Natural killer cell treated with Interleukin-12 subunit alpha and Interleukin-12 subunit beta and Interleukin-15 and Interleukin-18, amount 100 ng/mL, for 72 hours (primary cell): ENCODE data around the gene ALDH3A1. TPM values are rescaled to one million over a fixed set of nuclear protein-coding genes. Genes with fewer than 3 reads are reported as not detected.

Experiments used
- ATAC-seq, 2 donors: fragments of 150-1000 bp; cut with Tn5 transposase in 1 of 2; sonication (Bioruptor Pico), chemical (Tn5 transposase) in 1 of 2; 2 replicates each; pipeline ENCODE4 v1.10.0; 2021
- DNase-seq: peaks from one replicate; pipeline ENCODE4 v3.0.0; 2022; ENCODE audit warnings: low spot score
- H3K27ac Mint-ChIP-seq, 2 donors: 1 replicate in 1 of 2; 2 replicates in 1 of 2; pipeline ENCODE4 v1.8.0; 2022; ENCODE audit warnings: mixed read lengths in 2 of 2, mild to moderate bottlenecking in 1 of 2, moderate library complexity in 1 of 2
- H3K27me3 Mint-ChIP-seq, 2 donors: 1 replicate in 1 of 2; 2 replicates in 1 of 2; pipeline ENCODE4 v1.8.0; 2022; ENCODE audit warnings: mixed read lengths in 2 of 2
- H3K36me3 Mint-ChIP-seq: one replicate; pipeline ENCODE4 v1.8.0; 2022; ENCODE audit warnings: mixed read lengths
- H3K4me1 Mint-ChIP-seq, 2 donors: 1 replicate in 1 of 2; 2 replicates in 1 of 2; pipeline ENCODE4 v1.8.0; 2022; ENCODE audit warnings: low read depth in 2 of 2, mixed read lengths in 2 of 2, mild to moderate bottlenecking in 1 of 2
- H3K4me3 Mint-ChIP-seq: one replicate; pipeline ENCODE4 v1.8.0; 2022; ENCODE audit warnings: mixed read lengths
- H3K9me3 Mint-ChIP-seq: 2 replicates; pipeline ENCODE4 v1.8.0; 2022; ENCODE audit warnings: mixed read lengths
- total RNA-seq, 2 donors: library from RNA; stranded (reverse); gene quantifications; one replicate each; pipeline ENCODE4 v1.2.3, GENCODE V29; 2022

ALDH3A1 gene
- total RNA-seq, 2 donors from 2014 or later = not detected

- Mint-ChIP-seq H3K9me3 (no peaks in the 10 kb centered on the region), H3K4me1 (no peaks in the 10 kb centered on the region), H3K27ac (no peak overlapping the region), H3K27me3 (peaks cover 22 to 27% of the 10 kb centered on the region in 2 donors), H3K4me3 (no peak overlapping the region), H3K36me3 (no peaks in the 10 kb centered on the region)
- no peak for ATAC-seq
- no peak for DNase-seq
These were observed 5.8 kb upstream of the ALDH3A1 start for GRCh38 chr17:19753661-19754463.

DNA sequence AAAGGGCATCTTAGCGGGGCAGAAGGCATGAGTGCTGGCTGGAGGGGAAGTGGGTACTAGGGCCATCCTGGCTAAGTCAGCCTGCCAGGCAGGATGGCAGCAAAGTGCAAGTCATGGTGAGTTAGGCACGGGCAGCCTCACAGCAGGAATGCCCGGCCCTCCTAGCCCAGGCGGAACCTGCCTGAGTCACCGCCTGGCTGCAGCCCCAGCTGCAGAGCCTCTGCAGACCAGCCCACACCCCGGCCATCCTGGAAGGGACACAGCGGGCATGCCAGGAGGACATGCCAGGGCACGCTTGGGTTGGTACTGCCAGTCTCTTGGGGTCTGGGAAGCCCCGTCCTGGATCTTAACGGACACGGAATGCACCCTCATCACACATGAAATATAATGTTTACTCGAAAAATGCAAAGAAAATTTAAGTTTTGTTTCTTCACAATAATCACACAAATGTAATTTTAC lies 5.0 kb upstream of the ALDH3A1 start:
- Mint-ChIP-seq H3K4me1 (no peaks in the 10 kb centered on the region), H3K27me3 (peaks cover 23 to 28% of the 10 kb centered on the region in 2 donors), H3K4me3 (no peak overlapping the region), H3K27ac (no peak overlapping the region), H3K9me3 (no peaks in the 10 kb centered on the region), H3K36me3 (no peaks in the 10 kb centered on the region)
- no peak for ATAC-seq
- DNase-seq = no peak

DNA sequence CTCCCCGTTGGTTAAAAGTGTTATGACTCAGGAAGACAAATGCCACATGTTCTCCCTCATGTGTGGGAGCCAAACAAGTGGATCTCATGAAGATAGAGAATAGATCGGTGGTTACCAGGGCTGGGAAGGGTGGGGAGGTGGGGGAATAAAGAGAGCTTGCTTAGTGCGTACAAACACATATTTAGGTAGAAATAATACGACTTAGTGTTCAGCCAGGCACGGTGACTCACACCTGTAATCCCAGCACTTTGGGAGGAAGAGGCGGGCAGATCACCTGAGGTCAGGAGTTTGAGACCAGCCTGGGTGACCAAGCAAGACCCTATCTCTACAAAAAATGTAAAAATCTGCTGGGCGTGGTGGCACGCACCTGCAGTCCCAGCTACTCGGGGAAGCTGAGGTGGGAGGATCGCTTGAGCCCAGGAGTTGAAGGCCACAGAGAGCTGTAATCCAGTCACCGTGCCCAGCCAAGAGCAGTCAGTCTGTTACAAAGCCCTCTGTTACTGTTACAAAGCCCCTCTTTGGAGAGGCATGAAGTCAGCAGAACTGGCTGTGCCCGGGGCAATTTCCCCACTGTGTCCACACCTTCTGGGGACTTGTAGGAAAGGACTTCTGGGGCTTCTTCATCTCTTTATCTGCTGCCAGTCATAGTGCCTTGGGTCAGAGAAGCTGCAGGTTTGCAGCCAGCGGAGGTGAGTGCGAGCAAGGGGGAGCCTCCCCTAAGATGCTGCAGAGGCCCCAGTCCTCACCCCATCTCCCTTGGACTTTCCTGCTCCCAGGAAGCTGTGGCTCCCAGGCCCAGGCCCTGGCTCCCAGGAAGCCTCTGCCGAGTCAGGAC lies 4.3 kb upstream of the ALDH3A1 start:
- no peak for ATAC-seq
- H3K4me3 Mint-ChIP-seq = no peak overlapping the region

GRCh38 chr17:19750835-19751234 lies 2.7 kb upstream of the ALDH3A1 start:
- ATAC-seq (no peak), DNase-seq (peak; percentile 20)
- H3K27me3 Mint-ChIP-seq = peaks cover 23 to 27% of the 10 kb centered on the region in 2 donors
- H3K9me3 Mint-ChIP-seq = no peaks in the 10 kb centered on the region
- no peaks in the 10 kb centered on the region for H3K4me1 Mint-ChIP-seq
- no peak overlapping the region for H3K27ac Mint-ChIP-seq
- H3K4me3 Mint-ChIP-seq = no peak overlapping the region
- H3K36me3 Mint-ChIP-seq = no peaks in the 10 kb centered on the region

More for the DNA sequence above, 4.3 kb upstream of the ALDH3A1 start:
- H3K9me3 Mint-ChIP-seq = no peaks in the 10 kb centered on the region
- H3K27ac Mint-ChIP-seq = no peak overlapping the region
- no peaks in the 10 kb centered on the region for H3K36me3 Mint-ChIP-seq
- no peak for DNase-seq
- peaks cover 23 to 30% of the 10 kb centered on the region in 2 donors for H3K27me3 Mint-ChIP-seq
- H3K4me1 Mint-ChIP-seq = no peaks in the 10 kb centered on the region

DNA sequence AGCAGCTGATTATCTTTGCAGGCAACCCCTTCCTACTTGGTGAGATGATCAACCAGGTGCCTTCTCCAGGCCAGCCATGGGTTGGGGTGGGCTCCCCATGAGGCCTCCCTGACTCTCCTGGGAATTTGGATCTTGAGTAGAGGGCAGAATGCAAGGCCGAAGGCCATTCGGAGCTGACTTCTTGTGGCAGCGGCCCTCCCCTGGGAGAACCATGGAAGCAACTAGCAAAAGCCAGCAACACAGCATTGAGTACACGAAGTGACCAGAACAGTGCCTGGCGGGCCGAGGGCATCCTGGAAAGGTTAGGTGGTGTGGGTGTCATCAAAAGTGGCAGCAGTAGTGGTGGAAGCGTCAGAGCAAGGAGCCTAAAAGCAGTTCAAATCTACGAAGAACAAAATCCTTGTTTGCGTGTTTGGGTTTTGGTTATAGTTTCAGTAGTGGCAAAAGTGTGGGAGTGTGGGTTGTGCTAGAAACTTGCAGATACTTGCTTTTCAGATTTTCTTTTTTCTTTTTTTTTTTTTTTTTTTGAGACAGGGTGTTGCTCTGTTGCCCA lies 2.0 kb upstream of the ALDH3A1 start:
- Mint-ChIP-seq H3K4me3 (no peak overlapping the region), H3K36me3 (no peaks in the 10 kb centered on the region), H3K4me1 (peaks cover 0 to 2% of the 10 kb centered on the region in 2 donors), H3K27ac (no peak overlapping the region), H3K27me3 (peaks cover 23% of the 10 kb centered on the region in 2 donors), H3K9me3 (no peaks in the 10 kb centered on the region)
- peak; percentile 40 for DNase-seq
- ATAC-seq = no peak

GRCh38 chr17:19748807-19749193 lies 702 bp upstream of the ALDH3A1 start:
- no peak for ATAC-seq

GRCh38 chr17:19747159-19747719 lies 859 bp downstream of the ALDH3A1 start:
- no peak overlapping the region for H3K4me3 Mint-ChIP-seq
- DNase-seq (no peak), ATAC-seq (no peak)
- H3K27ac Mint-ChIP-seq = no peak overlapping the region
- H3K36me3 Mint-ChIP-seq = no peaks in the 10 kb centered on the region
- no peaks in the 10 kb centered on the region for H3K9me3 Mint-ChIP-seq
- H3K4me1 Mint-ChIP-seq = peaks cover 0 to 5% of the 10 kb centered on the region in 2 donors
- peaks cover 16 to 18% of the 10 kb centered on the region in 2 donors for H3K27me3 Mint-ChIP-seq

More at GRCh38 chr17:19748807-19749193, 702 bp upstream of the ALDH3A1 start:
- no peaks in the 10 kb centered on the region for H3K36me3 Mint-ChIP-seq
- H3K27me3 Mint-ChIP-seq = peaks cover 21 to 23% of the 10 kb centered on the region in 2 donors
- H3K9me3 Mint-ChIP-seq = no peaks in the 10 kb centered on the region
- no peak for DNase-seq
- H3K4me1 Mint-ChIP-seq = peaks cover 0 to 5% of the 10 kb centered on the region in 2 donors
- H3K4me3 Mint-ChIP-seq = no peak overlapping the region
- H3K27ac Mint-ChIP-seq = no peak overlapping the region

DNA sequence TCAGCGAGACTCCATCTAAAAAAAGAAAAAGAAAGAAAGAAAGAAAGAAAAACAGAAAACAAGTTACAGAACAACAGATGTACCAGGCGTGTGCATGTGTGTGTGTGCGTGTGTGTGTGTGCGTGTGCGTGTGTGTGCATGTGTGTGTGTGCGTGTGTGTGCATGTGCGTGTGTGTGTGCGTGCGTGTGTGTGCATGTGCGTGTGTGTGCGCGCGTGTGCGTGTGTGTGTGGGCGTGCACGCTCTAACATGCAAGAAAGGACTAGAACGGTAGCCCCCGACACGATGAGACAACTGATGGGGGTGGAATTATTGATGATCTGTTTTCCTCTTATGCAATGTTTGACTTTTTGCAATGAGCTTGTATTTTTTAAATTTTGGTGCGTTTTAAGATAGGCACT lies 1.6 kb downstream of the ALDH3A1 start:
- no peaks in the 10 kb centered on the region for H3K36me3 Mint-ChIP-seq
- no peak overlapping the region for H3K4me3 Mint-ChIP-seq
- no peak overlapping the region for H3K27ac Mint-ChIP-seq
- H3K27me3 Mint-ChIP-seq = peaks cover 16% of the 10 kb centered on the region in 2 donors
- H3K4me1 Mint-ChIP-seq = peaks cover 0 to 5% of the 10 kb centered on the region in 2 donors
- no peaks in the 10 kb centered on the region for H3K9me3 Mint-ChIP-seq
- no peak for DNase-seq
- ATAC-seq = no peak

- peak overlapping the region; percentile 77 for H3K4me3 Mint-ChIP-seq
- peaks cover 8 to 9% of the 10 kb centered on the region in 2 donors for H3K27me3 Mint-ChIP-seq
- no peak overlapping the region for H3K27ac Mint-ChIP-seq
These were observed 3.0 kb downstream of the ALDH3A1 start for GRCh38 chr17:19744922-19745757.

GRCh38 chr17:19744492-19744891 lies 3.6 kb downstream of the ALDH3A1 start:
- DNase-seq (no peak), ATAC-seq (peak; percentile 26 to 60)
- H3K27me3 Mint-ChIP-seq = peaks cover 7% of the 10 kb centered on the region in 2 donors
- H3K36me3 Mint-ChIP-seq = no peaks in the 10 kb centered on the region
- no peak overlapping the region for H3K27ac Mint-ChIP-seq
- peaks cover 0 to 5% of the 10 kb centered on the region in 2 donors for H3K4me1 Mint-ChIP-seq
- H3K4me3 Mint-ChIP-seq = peak overlapping the region; percentile 77
- H3K9me3 Mint-ChIP-seq = no peaks in the 10 kb centered on the region

More at GRCh38 chr17:19744922-19745757, 3.0 kb downstream of the ALDH3A1 start:
- peaks cover 0 to 5% of the 10 kb centered on the region in 2 donors for H3K4me1 Mint-ChIP-seq
- ATAC-seq (peak; percentile 69 to 84), DNase-seq (peak; percentile 85)
- no peaks in the 10 kb centered on the region for H3K36me3 Mint-ChIP-seq
- H3K9me3 Mint-ChIP-seq = no peaks in the 10 kb centered on the region

DNA sequence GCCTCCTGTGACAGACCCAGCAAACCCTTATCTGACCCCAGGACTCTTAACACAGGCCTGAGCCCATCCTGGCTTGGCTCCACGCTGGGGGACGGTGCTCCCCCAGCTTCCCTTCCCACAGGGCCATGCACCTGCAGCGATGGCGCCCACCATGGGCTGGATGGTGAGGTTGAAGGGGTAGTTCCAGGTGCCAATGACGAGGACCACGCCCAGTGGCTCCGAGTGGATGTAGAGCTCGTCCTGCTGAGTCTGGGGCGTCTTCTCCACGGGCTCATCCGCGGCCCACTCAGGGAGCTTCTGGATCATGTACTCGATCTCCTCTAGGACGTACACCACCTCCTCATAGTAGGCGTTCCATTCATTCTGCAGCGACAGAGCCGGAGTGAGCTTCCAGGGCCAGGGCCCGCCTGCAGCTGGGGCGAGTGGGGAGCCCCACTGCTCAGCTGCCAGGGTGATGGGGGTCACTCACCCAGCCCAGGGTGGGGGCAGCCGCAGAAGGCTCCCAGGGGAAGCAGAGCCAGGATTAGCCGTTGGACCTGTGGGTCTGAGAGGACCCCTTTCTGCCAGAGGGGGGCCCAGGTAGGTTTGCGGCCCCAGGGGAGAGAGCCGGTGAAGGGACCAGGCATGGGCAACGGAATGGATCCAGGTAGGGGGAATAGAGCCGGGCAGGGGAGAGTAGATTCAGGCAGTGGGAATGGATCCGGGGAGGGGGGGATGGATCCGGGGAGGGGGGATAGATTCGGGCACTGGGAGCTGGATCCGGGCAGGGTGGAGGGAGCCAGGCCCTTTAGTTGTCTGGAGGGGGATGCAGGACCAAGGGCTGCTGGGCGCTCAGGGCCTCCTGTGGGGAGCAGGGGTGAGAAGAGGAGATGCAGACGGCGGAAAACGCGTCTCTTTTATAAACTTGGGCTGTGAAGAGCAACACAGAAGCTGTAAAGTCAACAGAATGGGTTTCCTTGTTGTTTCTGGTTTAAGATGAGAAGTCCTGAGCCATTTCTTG lies 4.7 kb downstream of the ALDH3A1 start:
- Mint-ChIP-seq H3K4me3 (peak overlapping the region; percentile 77), H3K27me3 (peaks cover 0 to 3% of the 10 kb centered on the region in 2 donors), H3K9me3 (no peaks in the 10 kb centered on the region), H3K36me3 (no peaks in the 10 kb centered on the region), H3K27ac (no peak overlapping the region), H3K4me1 (peaks cover 0 to 5% of the 10 kb centered on the region in 2 donors)
- ATAC-seq (no peak), DNase-seq (no peak)

GRCh38 chr17:19742495-19742894 lies 5.6 kb downstream of the ALDH3A1 start:
- DNase-seq = no peak
- Mint-ChIP-seq H3K36me3 (no peaks in the 10 kb centered on the region), H3K9me3 (no peaks in the 10 kb centered on the region)

More at GRCh38 chr17:19742495-19742894, 5.6 kb downstream of the ALDH3A1 start:
- H3K4me1 Mint-ChIP-seq = peaks cover 0 to 5% of the 10 kb centered on the region in 2 donors
- ATAC-seq = no peak
- no peak overlapping the region for H3K27ac Mint-ChIP-seq
- no peak overlapping the region for H3K4me3 Mint-ChIP-seq
- no peaks in the 10 kb centered on the region for H3K27me3 Mint-ChIP-seq
